ENCODE data around the gene GNG7.
"Not testable (repeated sequence)": the region's sequence is repeated elsewhere in the genome, so short reads cannot be mapped to it uniquely, and the experiment has no call there.

Gene GNG7

GRCh38 chr19:2474232-2475017, 228.1 kb downstream of the GNG7 start:
- peak; percentile 99 for TF ChIP-seq CTCF (IDR thresholded peaks at IDR 0.05)
- Histone ChIP-seq H3K4me1 (peaks cover 13% of the 10 kb centered on the region), H3K9ac (no peak overlapping the region), H2AFZ (peak overlapping the region; percentile 67), H3K4me3 (ENCODE audit: low read depth, low read length) (peak overlapping the region; percentile 94), H3K27ac (peak overlapping the region; percentile 93), H3K36me3 (ENCODE audit: control insufficient read depth, insufficient read depth, low read length) (no peaks in the 10 kb centered on the region), H3K27me3 (ENCODE audit: control insufficient read depth, insufficient read depth, low read length) (no peaks in the 10 kb centered on the region), H3K79me2 (peaks cover 6% of the 10 kb centered on the region), H3K9me3 (ENCODE audit: control insufficient read depth, low read length) (no peaks in the 10 kb centered on the region), H3K4me2 (ENCODE audit: low read length) (peak overlapping the region; percentile 82)

- not testable (repeated sequence) for H2AFZ ChIP-seq; H3K4me2 ChIP-seq (ENCODE audit: low read length); H3K9me3 ChIP-seq (ENCODE audit: control insufficient read depth, low read length); H3K79me2 ChIP-seq; H3K4me3 ChIP-seq (ENCODE audit: low read depth, low read length); H3K27ac ChIP-seq; H3K27me3 ChIP-seq (ENCODE audit: control insufficient read depth, insufficient read depth, low read length); H3K9ac ChIP-seq; H3K4me1 ChIP-seq; H3K36me3 ChIP-seq (ENCODE audit: control insufficient read depth, insufficient read depth, low read length)
Observed at GRCh38 chr19:2469915-2470200, 232.6 kb downstream of the GNG7 start.

GRCh38 chr19:2469102-2469914, 233.2 kb downstream of the GNG7 start:
- no peak overlapping the region for H3K27ac ChIP-seq
- no peak overlapping the region for H3K4me3 ChIP-seq (ENCODE audit: low read depth, low read length)
- TF ChIP-seq CTCF (IDR thresholded peaks at IDR 0.05), result no peak
- H3K36me3 ChIP-seq (ENCODE audit: control insufficient read depth, insufficient read depth, low read length), result no peaks in the 10 kb centered on the region
- no peak overlapping the region for H3K4me2 ChIP-seq (ENCODE audit: low read length)
- H3K27me3 ChIP-seq (ENCODE audit: control insufficient read depth, insufficient read depth, low read length), result no peaks in the 10 kb centered on the region
- H3K79me2 ChIP-seq, result no peaks in the 10 kb centered on the region
- H3K9ac ChIP-seq, result no peak overlapping the region
- H3K4me1 ChIP-seq, result no peaks in the 10 kb centered on the region
- H2AFZ ChIP-seq, result no peak overlapping the region
- no peaks in the 10 kb centered on the region for H3K9me3 ChIP-seq (ENCODE audit: control insufficient read depth, low read length)

- Histone ChIP-seq H3K4me2 (ENCODE audit: low read length) (no peak overlapping the region), H3K79me2 (no peaks in the 10 kb centered on the region), H3K4me1 (no peaks in the 10 kb centered on the region), H3K4me3 (ENCODE audit: low read depth, low read length) (no peak overlapping the region), H2AFZ (no peak overlapping the region), H3K9me3 (ENCODE audit: control insufficient read depth, low read length) (no peaks in the 10 kb centered on the region), H3K27ac (no peak overlapping the region), H3K27me3 (ENCODE audit: control insufficient read depth, insufficient read depth, low read length) (no peaks in the 10 kb centered on the region), H3K9ac (no peak overlapping the region), H3K36me3 (ENCODE audit: control insufficient read depth, insufficient read depth, low read length) (no peaks in the 10 kb centered on the region)
- no peak for TF ChIP-seq CTCF (IDR thresholded peaks at IDR 0.05)
Observed at GRCh38 chr19:2468596-2468995, 233.9 kb downstream of the GNG7 start.

- no peak overlapping the region for H3K27ac ChIP-seq
- no peaks in the 10 kb centered on the region for H3K9me3 ChIP-seq (ENCODE audit: control insufficient read depth, low read length)
Observed at GRCh38 chr19:2464389-2464788, 238.1 kb downstream of the GNG7 start.

GRCh38 chr19:2463694-2464093, 238.8 kb downstream of the GNG7 start:
- H3K27ac ChIP-seq; H3K36me3 ChIP-seq (ENCODE audit: control insufficient read depth, insufficient read depth, low read length); H3K9ac ChIP-seq; H3K27me3 ChIP-seq (ENCODE audit: control insufficient read depth, insufficient read depth, low read length); H3K79me2 ChIP-seq; H3K4me1 ChIP-seq; H3K4me2 ChIP-seq (ENCODE audit: low read length); H3K9me3 ChIP-seq (ENCODE audit: control insufficient read depth, low read length); H3K4me3 ChIP-seq (ENCODE audit: low read depth, low read length): not testable (repeated sequence)
- peak overlapping the region; percentile 61 for H2AFZ ChIP-seq

More at GRCh38 chr19:2464389-2464788, 238.1 kb downstream of the GNG7 start:
- Histone ChIP-seq H3K4me1 (no peaks in the 10 kb centered on the region), H2AFZ (peak overlapping the region; percentile 38), H3K4me2 (ENCODE audit: low read length) (no peak overlapping the region), H3K27me3 (ENCODE audit: control insufficient read depth, insufficient read depth, low read length) (no peaks in the 10 kb centered on the region), H3K79me2 (no peaks in the 10 kb centered on the region), H3K4me3 (ENCODE audit: low read depth, low read length) (no peak overlapping the region), H3K36me3 (ENCODE audit: control insufficient read depth, insufficient read depth, low read length) (no peaks in the 10 kb centered on the region), H3K9ac (no peak overlapping the region)
- TF ChIP-seq CTCF (IDR thresholded peaks at IDR 0.05), result no peak

Measured in parathyroid adenoma (tissue), 2 donors.